Measurements from ENCODE around the gene FGF23. TPM values are rescaled to one million over a fixed set of nuclear protein-coding genes. Genes with fewer than 3 reads are reported as not detected.
A peak's percentile ranks its signal among the peaks of the same experiment; 100 is the strongest.

FGF23 gene
- total and polyA plus RNA-seq, 2 donors = 0.05 to 0.27 TPM

- Histone ChIP-seq H3K36me3 (ENCODE audit: control insufficient read depth in 2 of 2, insufficient read depth in 2 of 2, low read length in 1 of 2) (peaks cover 0 to 5% of the 10 kb centered on the region in 2 donors), H3K27me3 (ENCODE audit: control insufficient read depth in 2 of 2, insufficient read depth in 1 of 2, low read length in 1 of 2) (no peaks in the 10 kb centered on the region), H3K27ac (ENCODE audit: low read depth in 1 of 2, low read length in 1 of 2) (no peak overlapping the region), H3K4me1 (ENCODE audit: control insufficient read depth in 2 of 2, insufficient read depth in 2 of 2, low read length in 2 of 2) (no peaks in the 10 kb centered on the region), H3K4me3 (ENCODE audit: low read length in 2 of 2) (no peak overlapping the region), H3K9me3 (ENCODE audit: control insufficient read depth in 2 of 2, insufficient read depth in 1 of 2, low read length in 1 of 2) (no peaks in the 10 kb centered on the region)
- DNase-seq (ENCODE audit: low read depth in 6 of 9, low spot score in 9 of 9) = no peak
- 95% methylated on average over 1 of the region's 1 CpG for WGBS
Observed at GRCh38 chr12:4331221-4331620, 48.3 kb downstream of the FGF23 start.

- H3K27me3 ChIP-seq (ENCODE audit: control insufficient read depth in 2 of 2, insufficient read depth in 1 of 2, low read length in 1 of 2) = no peaks in the 10 kb centered on the region
- H3K9me3 ChIP-seq (ENCODE audit: control insufficient read depth in 2 of 2, insufficient read depth in 1 of 2, low read length in 1 of 2) = no peaks in the 10 kb centered on the region
- peaks cover 0 to 3% of the 10 kb centered on the region in 2 donors for H3K36me3 ChIP-seq (ENCODE audit: control insufficient read depth in 2 of 2, insufficient read depth in 2 of 2, low read length in 1 of 2)
- no peak overlapping the region for H3K4me3 ChIP-seq (ENCODE audit: low read length in 2 of 2)
- H3K27ac ChIP-seq (ENCODE audit: low read depth in 1 of 2, low read length in 1 of 2) = no peak overlapping the region
- WGBS = 99% methylated on average over 3 of the region's 3 CpGs
- no peak for DNase-seq (ENCODE audit: low read depth in 6 of 9, low spot score in 9 of 9)
- H3K4me1 ChIP-seq (ENCODE audit: control insufficient read depth in 2 of 2, insufficient read depth in 2 of 2, low read length in 2 of 2) = no peaks in the 10 kb centered on the region
Observed at GRCh38 chr12:4330203-4330602, 49.3 kb downstream of the FGF23 start.

DNA sequence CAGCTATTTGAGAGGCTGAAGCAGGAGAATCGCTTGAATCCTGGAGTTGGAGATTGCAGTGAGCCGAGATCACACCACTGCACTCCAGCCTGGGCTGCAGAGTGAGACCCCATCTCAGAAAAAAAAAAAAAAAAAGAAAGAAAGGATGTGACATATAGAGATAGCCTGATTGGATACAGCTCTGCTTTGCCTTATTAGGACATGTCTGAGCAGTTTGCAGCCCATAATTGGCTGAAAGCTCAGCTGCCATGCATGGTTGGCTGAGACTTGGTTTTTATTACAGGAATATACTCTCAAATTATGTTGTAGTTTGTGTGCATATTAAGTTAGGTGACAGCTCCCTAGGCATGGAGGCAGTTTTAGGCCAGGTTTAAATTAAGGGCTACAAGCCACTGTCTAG lies 52.2 kb downstream of the FGF23 start:
- H3K4me1 ChIP-seq (ENCODE audit: control insufficient read depth in 2 of 2, insufficient read depth in 2 of 2, low read length in 2 of 2) = no peaks in the 10 kb centered on the region
- H3K27me3 ChIP-seq (ENCODE audit: control insufficient read depth in 2 of 2, insufficient read depth in 1 of 2, low read length in 1 of 2) = no peaks in the 10 kb centered on the region
- DNase-seq (ENCODE audit: low read depth in 6 of 9, low spot score in 9 of 9) = no peak
- H3K36me3 ChIP-seq (ENCODE audit: control insufficient read depth in 2 of 2, insufficient read depth in 2 of 2, low read length in 1 of 2) = peaks cover 0 to 2% of the 10 kb centered on the region in 2 donors
- H3K4me3 ChIP-seq (ENCODE audit: low read length in 2 of 2) = no peak overlapping the region
- H3K9me3 ChIP-seq (ENCODE audit: control insufficient read depth in 2 of 2, insufficient read depth in 1 of 2, low read length in 1 of 2) = no peaks in the 10 kb centered on the region
- WGBS = 99% methylated on average over 2 of the region's 2 CpGs
- no peak overlapping the region for H3K27ac ChIP-seq (ENCODE audit: low read depth in 1 of 2, low read length in 1 of 2)

- H3K4me3 ChIP-seq (ENCODE audit: low read length in 2 of 2) = no peak overlapping the region
- H3K36me3 ChIP-seq (ENCODE audit: control insufficient read depth in 2 of 2, insufficient read depth in 2 of 2, low read length in 1 of 2) = peaks cover 0 to 2% of the 10 kb centered on the region in 2 donors
- peaks cover 0 to 7% of the 10 kb centered on the region in 2 donors for H3K4me1 ChIP-seq (ENCODE audit: control insufficient read depth in 2 of 2, insufficient read depth in 2 of 2, low read length in 2 of 2)
- H3K9me3 ChIP-seq (ENCODE audit: control insufficient read depth in 2 of 2, insufficient read depth in 1 of 2, low read length in 1 of 2) = no peaks in the 10 kb centered on the region
- WGBS = 94% methylated on average over 3 of the region's 3 CpGs
- no peak for DNase-seq (ENCODE audit: low read depth in 6 of 9, low spot score in 9 of 9)
- H3K27me3 ChIP-seq (ENCODE audit: control insufficient read depth in 2 of 2, insufficient read depth in 1 of 2, low read length in 1 of 2) = no peaks in the 10 kb centered on the region
- no peak overlapping the region for H3K27ac ChIP-seq (ENCODE audit: low read depth in 1 of 2, low read length in 1 of 2)
Observed at GRCh38 chr12:4325966-4326365, 53.5 kb downstream of the FGF23 start.

DNA sequence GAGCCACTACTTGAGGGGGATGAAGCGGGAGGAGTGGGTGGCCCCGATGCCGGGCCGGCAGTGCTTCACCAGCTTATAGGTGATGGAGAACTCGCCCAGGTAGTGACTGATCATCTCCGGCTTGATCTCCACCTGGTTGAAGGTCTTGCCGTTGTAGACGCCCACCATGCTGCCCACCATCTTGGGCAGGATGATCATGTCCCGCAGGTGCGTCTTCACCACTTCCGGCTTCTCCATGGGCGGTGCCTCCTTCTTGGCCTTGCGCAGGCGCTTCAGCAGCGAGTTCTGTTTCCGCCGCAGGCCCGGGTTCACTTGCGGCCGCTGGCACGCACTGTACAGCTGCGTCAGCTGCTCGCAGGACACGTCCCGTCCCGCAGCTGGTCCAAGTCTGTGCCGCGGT lies 55.1 kb downstream of the FGF23 start:
- Histone ChIP-seq H3K9me3 (ENCODE audit: control insufficient read depth in 2 of 2, insufficient read depth in 1 of 2, low read length in 1 of 2) (no peaks in the 10 kb centered on the region), H3K27ac (ENCODE audit: low read depth in 1 of 2, low read length in 1 of 2) (no peak overlapping the region), H3K36me3 (ENCODE audit: control insufficient read depth in 2 of 2, insufficient read depth in 2 of 2, low read length in 1 of 2) (peaks cover 0 to 2% of the 10 kb centered on the region in 2 donors), H3K4me1 (ENCODE audit: control insufficient read depth in 2 of 2, insufficient read depth in 2 of 2, low read length in 2 of 2) (peaks cover 0 to 11% of the 10 kb centered on the region in 2 donors), H3K27me3 (ENCODE audit: control insufficient read depth in 2 of 2, insufficient read depth in 1 of 2, low read length in 1 of 2) (no peaks in the 10 kb centered on the region), H3K4me3 (ENCODE audit: low read length in 2 of 2) (no peak overlapping the region)
- no peak for DNase-seq (ENCODE audit: low read depth in 6 of 9, low spot score in 9 of 9)
- 99% methylated on average over 28 of the region's 28 CpGs for WGBS

- DNase-seq (ENCODE audit: low read depth in 6 of 9, low spot score in 9 of 9) = no peak
- no peaks in the 10 kb centered on the region for H3K9me3 ChIP-seq (ENCODE audit: control insufficient read depth in 2 of 2, insufficient read depth in 1 of 2, low read length in 1 of 2)
Observed at GRCh38 chr12:4323396-4323795, 56.1 kb downstream of the FGF23 start.

DNA sequence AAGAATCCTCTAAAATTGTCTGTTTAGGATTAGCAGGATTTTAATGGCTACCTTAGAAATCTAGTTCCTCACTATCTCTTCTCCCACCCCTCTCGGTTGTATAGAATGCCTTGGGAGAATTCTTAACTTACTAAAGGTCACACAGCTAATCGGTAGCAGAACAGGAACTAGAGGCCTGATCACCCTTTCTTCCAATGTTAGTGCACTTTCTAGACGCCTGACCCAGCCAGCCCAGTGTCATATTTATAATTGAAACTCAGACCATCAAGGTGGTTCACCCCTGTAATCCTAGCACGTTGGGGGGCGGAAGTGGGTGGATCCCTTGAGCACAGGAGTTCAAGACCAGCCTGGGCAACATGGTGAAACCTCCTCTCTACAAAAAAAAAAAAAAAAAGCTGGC lies 56.8 kb downstream of the FGF23 start:
- H3K27me3 ChIP-seq (ENCODE audit: control insufficient read depth in 2 of 2, insufficient read depth in 1 of 2, low read length in 1 of 2) = no peaks in the 10 kb centered on the region
- WGBS = 93% methylated on average over 5 of the region's 5 CpGs
- DNase-seq (ENCODE audit: low read depth in 6 of 9, low spot score in 9 of 9) = no peak
- no peak overlapping the region for H3K27ac ChIP-seq (ENCODE audit: low read depth in 1 of 2, low read length in 1 of 2)
- H3K36me3 ChIP-seq (ENCODE audit: control insufficient read depth in 2 of 2, insufficient read depth in 2 of 2, low read length in 1 of 2) = peaks cover 0 to 2% of the 10 kb centered on the region in 2 donors
- no peak overlapping the region for H3K4me3 ChIP-seq (ENCODE audit: low read length in 2 of 2)
- peaks cover 0 to 11% of the 10 kb centered on the region in 2 donors for H3K4me1 ChIP-seq (ENCODE audit: control insufficient read depth in 2 of 2, insufficient read depth in 2 of 2, low read length in 2 of 2)
- no peaks in the 10 kb centered on the region for H3K9me3 ChIP-seq (ENCODE audit: control insufficient read depth in 2 of 2, insufficient read depth in 1 of 2, low read length in 1 of 2)

More at GRCh38 chr12:4323396-4323795, 56.1 kb downstream of the FGF23 start:
- WGBS = 61% methylated on average over 4 of the region's 4 CpGs
- Histone ChIP-seq H3K27ac (ENCODE audit: low read depth in 1 of 2, low read length in 1 of 2) (no peak overlapping the region), H3K36me3 (ENCODE audit: control insufficient read depth in 2 of 2, insufficient read depth in 2 of 2, low read length in 1 of 2) (peaks cover 0 to 2% of the 10 kb centered on the region in 2 donors), H3K27me3 (ENCODE audit: control insufficient read depth in 2 of 2, insufficient read depth in 1 of 2, low read length in 1 of 2) (no peaks in the 10 kb centered on the region), H3K4me1 (ENCODE audit: control insufficient read depth in 2 of 2, insufficient read depth in 2 of 2, low read length in 2 of 2) (peaks cover 0 to 11% of the 10 kb centered on the region in 2 donors), H3K4me3 (ENCODE audit: low read length in 2 of 2) (no peak overlapping the region)

DNA sequence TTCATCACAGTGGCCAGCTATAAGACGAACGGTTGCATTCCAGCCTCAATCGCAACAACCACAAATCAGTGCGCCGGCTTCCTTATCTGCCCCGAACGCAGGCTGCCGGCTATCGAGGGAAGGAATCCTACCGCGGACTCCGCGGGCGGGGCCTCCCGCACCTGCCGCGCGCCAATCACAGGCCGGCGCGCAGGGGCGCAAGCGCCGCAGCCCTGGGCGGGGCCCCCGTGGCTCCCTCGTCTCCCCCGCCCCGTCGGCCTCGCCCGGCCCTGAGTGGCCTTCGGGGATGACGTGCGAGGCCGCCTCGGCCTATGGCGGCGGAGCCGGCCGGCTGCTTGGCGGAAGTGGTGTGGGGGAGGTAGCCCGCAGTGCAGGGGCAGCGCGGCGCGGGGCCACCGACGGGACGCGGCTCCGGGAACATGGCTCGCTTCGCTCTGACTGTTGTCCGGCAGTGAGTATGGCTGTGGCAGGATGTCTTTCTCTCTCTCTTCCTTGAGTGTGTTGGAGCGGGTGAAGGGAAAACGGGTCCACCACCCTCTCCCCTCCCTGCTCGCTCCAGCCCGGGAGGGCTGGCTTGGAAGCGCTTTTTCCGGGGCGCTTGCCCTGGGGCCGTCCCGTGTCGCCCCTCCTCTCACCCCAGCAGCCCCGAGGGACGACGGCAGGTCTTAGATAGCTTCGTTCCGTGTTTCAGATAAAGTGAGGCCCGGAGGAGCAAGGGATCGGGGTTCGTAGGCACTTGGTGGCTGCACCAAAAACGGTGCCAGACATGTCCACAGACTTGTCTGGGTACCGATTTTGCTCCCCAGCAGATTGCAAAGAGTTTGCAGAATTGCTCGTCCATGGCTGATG lies 58.4 kb downstream of the FGF23 start, which contains the start of gene TIGAR:
Gene TIGAR, plus strand, starts transcription at position 361 of the 849 bp plus-strand sequence. Its CDS starts 59 bp downstream, at position 420.
- Histone ChIP-seq H3K36me3 (ENCODE audit: control insufficient read depth in 2 of 2, insufficient read depth in 2 of 2, low read length in 1 of 2) (peaks cover 0 to 2% of the 10 kb centered on the region in 2 donors), H3K9me3 (ENCODE audit: control insufficient read depth in 2 of 2, insufficient read depth in 1 of 2, low read length in 1 of 2) (no peaks in the 10 kb centered on the region), H3K27me3 (ENCODE audit: control insufficient read depth in 2 of 2, insufficient read depth in 1 of 2, low read length in 1 of 2) (no peaks in the 10 kb centered on the region), H3K4me1 (ENCODE audit: control insufficient read depth in 2 of 2, insufficient read depth in 2 of 2, low read length in 2 of 2) (peaks cover 0 to 11% of the 10 kb centered on the region in 2 donors), H3K4me3 (ENCODE audit: low read length in 2 of 2) (peak within 1 kb of the TSS; percentile 61 to 95), H3K27ac (ENCODE audit: low read depth in 1 of 2, low read length in 1 of 2) (peak within 1 kb of the TSS; percentile 76 to 90)
- peak; percentile 57 to 94 (median 85) for DNase-seq (ENCODE audit: low read depth in 6 of 9, low spot score in 9 of 9)
- WGBS = under 1% methylated on average over 76 of the region's 76 CpGs

DNA sequence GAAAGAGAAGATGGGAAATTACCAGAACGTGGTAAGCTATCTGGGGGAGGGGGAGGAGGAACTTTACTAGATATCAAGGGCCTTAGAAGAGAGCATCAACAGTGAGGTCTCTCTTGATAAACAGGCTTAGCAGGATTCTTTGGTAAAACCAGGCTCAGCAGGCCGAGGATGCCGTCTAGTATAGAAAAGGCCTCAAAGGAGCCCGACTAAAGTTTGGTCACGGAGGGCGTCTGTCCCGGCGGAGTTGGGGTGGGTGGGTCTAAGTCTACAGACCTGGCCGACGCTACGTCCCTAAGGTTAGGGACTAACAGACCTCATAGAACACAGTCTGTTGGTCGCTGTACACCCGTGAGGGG lies 59.0 kb downstream of the FGF23 start:
- H3K36me3 ChIP-seq (ENCODE audit: control insufficient read depth in 2 of 2, insufficient read depth in 2 of 2, low read length in 1 of 2) = peaks cover 0 to 2% of the 10 kb centered on the region in 2 donors
- peaks cover 0 to 11% of the 10 kb centered on the region in 2 donors for H3K4me1 ChIP-seq (ENCODE audit: control insufficient read depth in 2 of 2, insufficient read depth in 2 of 2, low read length in 2 of 2)
- H3K27ac ChIP-seq (ENCODE audit: low read depth in 1 of 2, low read length in 1 of 2) = peak overlapping the region; percentile 14 to 90
- under 1% methylated on average over 13 of the region's 13 CpGs for WGBS
- DNase-seq (ENCODE audit: low read depth in 6 of 9, low spot score in 9 of 9) = no peak
- H3K27me3 ChIP-seq (ENCODE audit: control insufficient read depth in 2 of 2, insufficient read depth in 1 of 2, low read length in 1 of 2) = no peaks in the 10 kb centered on the region
- H3K9me3 ChIP-seq (ENCODE audit: control insufficient read depth in 2 of 2, insufficient read depth in 1 of 2, low read length in 1 of 2) = no peaks in the 10 kb centered on the region
- peak overlapping the region; percentile 61 to 95 for H3K4me3 ChIP-seq (ENCODE audit: low read length in 2 of 2)

Data from thymus (tissue), 11 donors.